RWPE1 (cell line): ENCODE results near the gene LPA.

Experiments used
- CTCF ChIA-PET: fragments of 350-600 bp; sonication (Branson Sonifier 250); formaldehyde crosslinking; extraction: SDS; loops from one replicate; lab custom pipeline; 2021; lab: Yijun Ruan, JAX
- POLR2A ChIA-PET: fragments of 400-600 bp; formaldehyde crosslinking; extraction: SDS; loops from one replicate; lab custom pipeline; 2020; ENCODE audit warnings: antibody characterized with exemption; ENCODE audit not compliant: low non-redundant PET; lab: Yijun Ruan, JAX
- DNase-seq: peaks from one replicate; pipeline ENCODE4 v3.0.0; 2012; ENCODE audit warnings: low spot score
- H3K27ac ChIP-seq: fragments of 450-650 bp; 2 replicates; pipeline ENCODE4 v1.5.1; 2017
- TF ChIP-seq, protein P1 (sequence below): fragments of 450-650 bp; conservative IDR thresholded peaks from 2 replicates; pipeline ENCODE4 v1.5.1; 2017; ENCODE audit warnings: low read depth, mild to moderate bottlenecking

Gene LPA

GRCh38 chr6:160523223-160523622, 140.9 kb downstream of the LPA start:
- POLR2A ChIA-PET, result no interaction called here
- H3K27ac ChIP-seq, result no peak overlapping the region
- no peak for DNase-seq
- CTCF ChIA-PET, result interaction anchor here (2.0 kb wide), 1 partner anchor 11 kb away, joined by 7 read pairs; no protein-coding TSS in a partner anchor
- TF ChIP-seq, protein P1, sequence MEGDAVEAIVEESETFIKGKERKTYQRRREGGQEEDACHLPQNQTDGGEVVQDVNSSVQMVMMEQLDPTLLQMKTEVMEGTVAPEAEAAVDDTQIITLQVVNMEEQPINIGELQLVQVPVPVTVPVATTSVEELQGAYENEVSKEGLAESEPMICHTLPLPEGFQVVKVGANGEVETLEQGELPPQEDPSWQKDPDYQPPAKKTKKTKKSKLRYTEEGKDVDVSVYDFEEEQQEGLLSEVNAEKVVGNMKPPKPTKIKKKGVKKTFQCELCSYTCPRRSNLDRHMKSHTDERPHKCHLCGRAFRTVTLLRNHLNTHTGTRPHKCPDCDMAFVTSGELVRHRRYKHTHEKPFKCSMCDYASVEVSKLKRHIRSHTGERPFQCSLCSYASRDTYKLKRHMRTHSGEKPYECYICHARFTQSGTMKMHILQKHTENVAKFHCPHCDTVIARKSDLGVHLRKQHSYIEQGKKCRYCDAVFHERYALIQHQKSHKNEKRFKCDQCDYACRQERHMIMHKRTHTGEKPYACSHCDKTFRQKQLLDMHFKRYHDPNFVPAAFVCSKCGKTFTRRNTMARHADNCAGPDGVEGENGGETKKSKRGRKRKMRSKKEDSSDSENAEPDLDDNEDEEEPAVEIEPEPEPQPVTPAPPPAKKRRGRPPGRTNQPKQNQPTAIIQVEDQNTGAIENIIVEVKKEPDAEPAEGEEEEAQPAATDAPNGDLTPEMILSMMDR, result no peak

DNA sequence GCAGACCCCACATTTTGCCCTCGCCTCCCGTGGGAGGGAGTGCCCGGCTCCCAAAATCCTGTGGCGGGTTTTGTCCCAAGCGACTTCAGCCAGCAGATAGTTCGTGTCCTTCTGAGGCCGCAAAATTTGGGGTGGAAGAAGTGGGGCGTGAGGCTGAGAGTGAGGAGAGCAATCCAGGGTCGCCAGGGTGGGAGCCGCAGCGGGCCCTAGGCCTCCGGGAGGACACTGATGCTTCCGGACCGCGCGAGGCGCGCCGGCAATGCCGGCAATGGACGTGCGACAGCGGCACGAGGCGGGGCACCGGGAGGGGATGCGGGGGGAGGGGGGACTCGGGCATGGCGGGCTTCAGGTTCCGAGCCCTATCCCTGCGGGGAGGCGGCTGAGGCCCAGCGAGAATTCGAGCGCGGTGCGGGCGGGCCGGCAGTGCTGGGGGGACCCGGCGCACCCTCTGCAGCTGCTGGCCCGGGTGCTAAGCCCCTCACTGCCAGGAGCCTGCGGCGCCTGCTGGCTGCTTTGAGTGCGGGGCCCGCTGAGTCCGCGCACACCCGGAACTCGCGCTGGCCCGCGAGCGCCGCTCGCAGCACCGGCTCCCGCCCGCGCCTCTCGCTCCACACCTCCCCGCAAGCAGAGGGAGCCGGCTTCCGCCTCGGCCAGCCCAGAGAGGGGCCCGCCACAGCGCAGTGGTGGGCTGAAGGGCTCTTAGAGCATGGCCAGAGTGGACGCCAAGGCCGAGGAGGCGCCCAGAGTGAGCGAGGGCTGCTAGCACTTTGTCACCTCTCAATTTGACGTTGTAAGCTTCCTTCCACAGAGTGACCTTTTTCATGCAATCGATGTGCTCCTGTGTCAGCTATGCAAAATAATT, 143.8 kb downstream of the LPA start:
- TF ChIP-seq, protein P1, result peak; percentile 61
- peak; percentile 74 for DNase-seq
- peak overlapping the region; percentile 60 for H3K27ac ChIP-seq
- CTCF ChIA-PET, result interaction anchor here (0.6 to 1.5 kb wide), 19 partner anchors 8 to 828 kb away, joined by 3 to 8 read pairs (median 3); no protein-coding TSS in a partner anchor
- POLR2A ChIA-PET, result no interaction called here

DNA sequence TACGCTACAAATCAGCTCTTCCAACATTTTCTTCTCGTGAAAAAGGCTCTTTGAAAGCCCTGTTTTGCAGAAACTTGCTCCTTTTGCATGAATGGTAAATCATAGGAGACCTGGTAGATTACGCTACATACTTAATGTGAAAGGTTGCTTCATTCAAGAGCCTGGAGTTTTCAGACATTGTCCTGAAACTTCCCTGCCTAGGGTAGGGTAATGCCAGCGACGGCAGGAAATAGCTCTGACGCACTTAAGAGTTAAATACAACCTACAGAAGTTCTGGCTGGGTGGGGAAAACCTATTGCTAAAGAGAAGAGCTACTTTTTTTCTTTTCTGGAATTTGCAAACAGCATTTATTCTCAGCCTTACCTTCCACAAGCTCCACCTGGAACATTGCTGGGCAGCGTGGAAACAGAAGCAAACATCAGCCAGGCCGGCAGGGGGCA, 144.5 kb downstream of the LPA start:
- ChIA-PET POLR2A (no interaction called here), CTCF (interaction anchor here (0.5 to 1.5 kb wide), 14 partner anchors 12 to 828 kb away, joined by 3 to 8 read pairs (median 3); no protein-coding TSS in a partner anchor)
- H3K27ac ChIP-seq, result peak overlapping the region; percentile 60
- DNase-seq, result no peak
- TF ChIP-seq, protein P1, result peak; percentile 88

DNA sequence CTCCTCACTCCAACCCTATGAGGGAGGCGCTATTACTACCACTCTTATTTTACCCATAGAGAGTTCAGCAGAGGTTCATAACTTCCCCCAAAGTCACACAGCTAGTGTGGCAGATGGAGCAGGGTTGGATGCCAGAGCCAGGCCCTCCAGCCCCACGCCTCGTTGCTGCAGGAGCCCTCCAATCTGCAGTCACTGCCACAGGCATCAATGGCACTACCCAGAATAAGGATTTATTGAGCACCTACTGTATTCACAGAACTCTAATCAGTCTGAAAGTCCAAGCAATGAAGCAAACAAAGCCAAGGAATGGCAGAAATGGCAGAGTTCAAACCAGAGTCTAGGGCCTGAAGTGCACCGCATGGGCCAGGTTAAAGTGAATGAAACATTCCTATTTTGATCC, 144.9 kb downstream of the LPA start:
- no peak overlapping the region for H3K27ac ChIP-seq
- POLR2A ChIA-PET, result no interaction called here
- TF ChIP-seq, protein P1, result no peak
- DNase-seq, result no peak
- CTCF ChIA-PET, result interaction anchor here (0.5 to 1.5 kb wide), 11 partner anchors 12 to 488 kb away, joined by 3 to 8 read pairs (median 3); no protein-coding TSS in a partner anchor

DNA sequence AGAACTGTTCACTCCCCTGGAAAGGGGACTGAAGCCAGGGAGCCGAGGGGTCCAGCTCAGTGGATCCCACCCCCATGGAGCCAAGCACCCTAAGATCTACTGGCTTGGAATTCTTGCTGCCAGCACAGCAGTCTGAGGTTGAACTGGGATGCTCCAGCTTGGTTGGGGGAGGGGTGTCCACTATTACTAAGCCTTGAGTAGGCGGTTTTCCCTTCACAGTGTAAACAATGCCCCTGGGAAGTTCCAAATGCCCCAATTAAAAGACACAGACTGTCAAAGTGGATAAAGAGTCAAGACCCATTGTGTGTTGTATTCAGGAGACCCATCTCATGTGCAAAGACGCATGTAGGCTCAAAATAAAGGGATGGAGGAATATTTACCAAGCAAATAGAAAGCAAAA, 150.2 kb downstream of the LPA start:
- no peak for DNase-seq
- CTCF ChIA-PET, result interaction anchor here (0.6 kb wide), 1 partner anchor 371 kb away, joined by 3 read pairs; no protein-coding TSS in a partner anchor
- POLR2A ChIA-PET, result no interaction called here
- TF ChIP-seq, protein P1, result no peak
- H3K27ac ChIP-seq, result no peak overlapping the region

DNA sequence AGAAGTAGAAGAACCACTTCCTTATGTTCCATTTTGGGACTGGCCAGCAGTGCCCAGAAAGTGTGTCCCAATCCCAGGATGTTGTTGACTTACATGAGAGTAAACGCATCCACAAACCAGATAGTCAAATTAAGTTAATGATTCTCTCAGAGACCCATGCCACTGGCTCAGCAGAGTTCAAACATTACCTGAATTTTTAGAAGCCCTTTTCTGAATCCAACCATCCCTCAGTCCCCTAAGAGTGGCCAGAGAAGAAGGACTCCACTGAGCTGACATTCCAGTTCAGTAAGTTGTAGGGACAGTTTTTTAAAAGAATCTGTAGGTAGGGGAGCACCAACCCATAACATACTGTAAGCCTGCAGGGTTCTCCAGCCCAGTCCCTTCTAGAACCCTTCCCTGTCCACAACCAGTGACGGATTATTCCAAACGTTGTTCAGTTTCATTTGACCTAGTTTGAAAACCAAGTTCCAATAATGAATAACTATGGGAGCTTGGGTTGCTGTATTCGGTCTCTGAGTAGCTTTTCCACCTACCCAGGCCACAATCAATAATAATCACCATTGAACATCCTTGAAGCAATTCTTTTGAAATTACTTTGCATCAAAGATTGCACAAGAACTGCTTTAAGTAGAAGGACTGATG, 153.0 kb downstream of the LPA start:
- H3K27ac ChIP-seq, result no peak overlapping the region
- no peak for DNase-seq
- ChIA-PET CTCF (interaction anchor here (1.2 kb wide), 1 partner anchor 10 kb away, joined by 4 read pairs; no protein-coding TSS in a partner anchor), POLR2A (no interaction called here)
- TF ChIP-seq, protein P1, result no peak
